Astrocyte of the spinal cord (primary cell): ENCODE data around the gene FAM131B.

Experiments
- DNase-seq: peaks from one replicate; pipeline ENCODE4 v3.0.0; 2011; ENCODE audit warnings: low read depth, low spot score
- H3K4me3 ChIP-seq: 2 replicates; pipeline ENCODE4 v1.5.1; 2011; ENCODE audit warnings: low read depth, mild to moderate bottlenecking, low read length, moderate library complexity
- CTCF ChIP-seq: IDR thresholded peaks from 2 replicates; pipeline ENCODE4 v1.5.1; 2012; ENCODE audit warnings: low read depth, mild to moderate bottlenecking, low read length, inconsistent platforms
- in situ Hi-C: cut with HindIII; loops from 2 replicates; pipeline ENCODE4 v1.10.0; 2017; ENCODE audit warnings: low sequenced_read_pairs

FAM131B gene

GRCh38 chr7:143398616-143399015, 36.1 kb upstream of the FAM131B start:
- no peak for DNase-seq
- TF ChIP-seq CTCF, result no peak

DNA sequence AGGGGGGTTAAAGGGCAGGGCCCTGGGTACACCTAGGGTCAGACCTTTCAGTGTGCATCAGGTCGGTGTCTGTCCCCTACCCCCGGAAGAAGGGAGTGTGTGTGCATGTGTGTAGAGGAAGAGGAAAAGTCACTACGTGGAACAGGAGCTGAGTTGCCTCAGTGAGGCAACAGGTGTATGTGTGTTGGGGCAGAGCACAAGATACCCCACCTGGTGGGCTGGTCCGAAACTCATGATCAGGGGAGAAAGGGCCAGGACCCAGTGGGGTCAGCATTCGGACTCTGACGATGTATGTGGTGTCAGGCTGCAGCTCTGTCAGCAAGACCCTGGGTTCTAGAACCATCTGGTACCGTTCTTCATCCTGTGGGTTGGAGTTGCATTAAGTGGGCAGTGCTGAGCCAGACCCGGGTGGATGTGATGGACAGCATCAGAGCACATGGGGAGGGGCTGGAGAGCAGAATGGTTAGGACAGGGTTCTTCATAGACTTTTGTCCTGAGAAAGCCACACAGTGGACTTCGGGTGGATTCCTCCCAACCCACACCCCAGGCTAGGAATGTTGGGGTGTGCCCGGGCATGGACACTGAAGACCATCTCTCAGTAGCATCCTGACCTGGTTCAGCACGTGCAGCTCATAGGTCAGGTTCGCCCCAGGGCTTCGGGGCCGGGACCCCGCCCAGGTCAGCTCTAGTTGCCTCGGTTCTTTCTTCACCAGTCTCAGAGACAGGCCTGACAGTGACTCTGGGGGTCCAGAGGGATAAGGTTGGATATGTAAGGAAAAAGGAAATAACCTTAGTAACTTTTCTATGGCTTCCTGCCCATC, 35.4 kb upstream of the FAM131B start:
- in situ Hi-C loops, result no loop called here
- DNase-seq, result no peak
- no peak for TF ChIP-seq CTCF
- H3K4me3 ChIP-seq, result no peak overlapping the region

More at GRCh38 chr7:143398616-143399015, 36.1 kb upstream of the FAM131B start:
- no peak overlapping the region for H3K4me3 ChIP-seq
- in situ Hi-C loops, result no loop called here

- H3K4me3 ChIP-seq, result no peak overlapping the region
- no peak for TF ChIP-seq CTCF
- no peak for DNase-seq
- in situ Hi-C loops, result no loop called here
Observed at GRCh38 chr7:143396625-143397556, 34.4 kb upstream of the FAM131B start.

- in situ Hi-C loops, result no loop called here
- H3K4me3 ChIP-seq, result no peak overlapping the region
- TF ChIP-seq CTCF, result no peak
- no peak for DNase-seq
Observed at GRCh38 chr7:143396182-143396581, 33.7 kb upstream of the FAM131B start.

- no peak overlapping the region for H3K4me3 ChIP-seq
- TF ChIP-seq CTCF, result peak; percentile 33
- in situ Hi-C loops, result no loop called here
- no peak for DNase-seq
Observed at GRCh38 chr7:143395187-143396149, 33.0 kb upstream of the FAM131B start.

DNA sequence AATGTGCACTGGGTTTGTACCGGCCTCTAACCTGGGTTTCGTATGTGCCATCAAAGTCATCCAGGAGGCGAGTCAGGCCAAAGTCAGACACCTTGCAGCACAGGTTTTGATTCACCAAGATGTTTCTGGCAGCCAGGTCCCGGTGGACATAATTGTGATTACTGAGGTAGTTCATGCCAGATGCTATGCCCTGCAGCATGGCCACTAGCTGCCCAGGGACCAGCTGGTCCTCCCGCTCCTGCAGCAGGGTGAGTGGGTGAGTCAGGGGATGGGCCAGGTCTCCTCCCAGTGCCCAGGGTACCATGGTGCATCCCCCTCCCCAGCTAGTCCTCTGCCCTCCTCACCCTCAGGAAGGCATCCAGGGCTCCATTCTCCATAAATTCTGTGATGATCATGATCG, 32.3 kb upstream of the FAM131B start:
- in situ Hi-C loops, result no loop called here
- no peak for TF ChIP-seq CTCF
- no peak for DNase-seq
- no peak overlapping the region for H3K4me3 ChIP-seq
